Measurements from ENCODE around the gene LATS2.

Gene LATS2

GRCh38 chr13:21046203-21046602 lies 15.2 kb downstream of the LATS2 start:
- no peak for DNase-seq

- DNase-seq = no peak
Observed at GRCh38 chr13:21045100-21045499, 16.3 kb downstream of the LATS2 start.

- no peak for DNase-seq
Observed at GRCh38 chr13:21043898-21044297, 17.5 kb downstream of the LATS2 start.

GRCh38 chr13:21040120-21040826 lies 21.1 kb downstream of the LATS2 start:
- DNase-seq = no peak

GRCh38 chr13:21039097-21039800 lies 22.1 kb downstream of the LATS2 start:
- no peak for DNase-seq

GRCh38 chr13:21037656-21038055 lies 23.7 kb downstream of the LATS2 start:
- no peak for DNase-seq

GRCh38 chr13:21035498-21035897 lies 25.9 kb downstream of the LATS2 start:
- no peak for DNase-seq

GRCh38 chr13:21034603-21035191 lies 26.7 kb downstream of the LATS2 start:
- DNase-seq = no peak

- DNase-seq = no peak
Observed at GRCh38 chr13:21033856-21034602, 27.4 kb downstream of the LATS2 start.

GRCh38 chr13:21033212-21033840 lies 28.1 kb downstream of the LATS2 start:
- no peak for DNase-seq

- no peak for DNase-seq
Observed at GRCh38 chr13:21032656-21033055, 28.7 kb downstream of the LATS2 start.

GRCh38 chr13:21031594-21032275 lies 29.7 kb downstream of the LATS2 start:
- no peak for DNase-seq

GRCh38 chr13:21025539-21025938 lies 35.8 kb downstream of the LATS2 start:
- no peak for DNase-seq

- no peak for DNase-seq
Observed at GRCh38 chr13:21022056-21022979, 39.1 kb downstream of the LATS2 start.

GRCh38 chr13:21020581-21020980 lies 40.8 kb downstream of the LATS2 start:
- no peak for DNase-seq

GRCh38 chr13:21020176-21020575 lies 41.2 kb downstream of the LATS2 start:
- no peak for DNase-seq

GRCh38 chr13:21018220-21018619 lies 43.2 kb downstream of the LATS2 start:
- DNase-seq = no peak

- no peak for DNase-seq
Observed at GRCh38 chr13:21016487-21016886, 44.9 kb downstream of the LATS2 start.

- DNase-seq = no peak
Observed at GRCh38 chr13:21015284-21015683, 46.1 kb downstream of the LATS2 start.

GRCh38 chr13:21014502-21015170 lies 46.8 kb downstream of the LATS2 start:
- DNase-seq = peak; percentile 75

- DNase-seq = no peak
Observed at GRCh38 chr13:21014139-21014501, 47.3 kb downstream of the LATS2 start.
